CD4-positive, alpha-beta T cell treated with Interleukin-17A for 1 hour (primary cell): Measurements from ENCODE around the gene INSL3.
"Not testable (repeated sequence)": the region's sequence is repeated elsewhere in the genome, so short reads cannot be mapped to it uniquely, and the experiment has no call there.

ENCODE experiments used
- DNase-seq: peaks from one replicate; pipeline ENCODE4 v3.0.0-alpha.2; 2020

Gene INSL3

GRCh38 chr19:17811681-17812080 is 9.6 kb downstream of the INSL3 start:
- DNase-seq = no peak

- DNase-seq = no peak
Measured at GRCh38 chr19:17811103-17811502, 10.2 kb downstream of the INSL3 start.

GRCh38 chr19:17807731-17808316 is 13.5 kb downstream of the INSL3 start:
- DNase-seq = peak; percentile 21

GRCh38 chr19:17806945-17807344 is 14.4 kb downstream of the INSL3 start:
- DNase-seq = peak; percentile 17

GRCh38 chr19:17805427-17805826 is 15.9 kb downstream of the INSL3 start:
- DNase-seq = no peak

GRCh38 chr19:17803264-17803896 is 17.9 kb downstream of the INSL3 start:
- peak; percentile 48 for DNase-seq

GRCh38 chr19:17802137-17802858 is 19.0 kb downstream of the INSL3 start:
- DNase-seq = no peak

- DNase-seq = not testable (repeated sequence)
Measured at GRCh38 chr19:17798599-17798998, 22.7 kb downstream of the INSL3 start.

- no peak for DNase-seq
Measured at GRCh38 chr19:17797424-17798201, 23.7 kb downstream of the INSL3 start.

GRCh38 chr19:17796838-17797423 is 24.4 kb downstream of the INSL3 start:
- DNase-seq = no peak

- no peak for DNase-seq
Measured at GRCh38 chr19:17796013-17796837, 25.1 kb downstream of the INSL3 start.

- no peak for DNase-seq
Measured at GRCh38 chr19:17795495-17795856, 25.8 kb downstream of the INSL3 start.

GRCh38 chr19:17794731-17795494 is 26.4 kb downstream of the INSL3 start, which contains the start of gene B3GNT3:
Gene B3GNT3 (plus strand): TSS chr19:17795138. CDS start chr19:17807808, 12,670 bp downstream.
- DNase-seq = no peak

GRCh38 chr19:17794412-17794730 is 26.9 kb downstream of the INSL3 start:
- DNase-seq = no peak

GRCh38 chr19:17790059-17790780 is 31.1 kb downstream of the INSL3 start:
- DNase-seq = peak; percentile 34

GRCh38 chr19:17788632-17789031 is 32.7 kb downstream of the INSL3 start:
- no peak for DNase-seq

- DNase-seq = no peak
Measured at GRCh38 chr19:17787274-17787913, 33.9 kb downstream of the INSL3 start.

GRCh38 chr19:17784201-17785008 is 36.9 kb downstream of the INSL3 start:
- DNase-seq = peak; percentile 78

- DNase-seq = not testable (repeated sequence)
Measured at GRCh38 chr19:17783721-17784120, 37.6 kb downstream of the INSL3 start.
